Esophagus (tissue), 2 donors: ENCODE data around the gene ABHD5. TPM values are rescaled to one million over a fixed set of nuclear protein-coding genes. Genes with fewer than 3 reads are reported as not detected.

Source experiments
- H3K27ac ChIP-seq, 2 donors: one replicate each; pipeline ENCODE4 v1.5.1; 2013; ENCODE audit warnings: low read depth in 2 of 2, mild to moderate bottlenecking in 2 of 2, inconsistent platforms in 1 of 2, low read length in 1 of 2, moderate library complexity in 1 of 2
- H3K27me3 ChIP-seq, 2 donors: one replicate each; pipeline ENCODE4 v1.6.1; 2013; ENCODE audit warnings: low read length in 2 of 2, control low read depth in 1 of 2, mild to moderate bottlenecking in 1 of 2; ENCODE audit not compliant: insufficient read depth in 2 of 2, control insufficient read depth in 1 of 2
- H3K36me3 ChIP-seq, 2 donors: one replicate each; pipeline ENCODE4 v1.6.1; 2013; ENCODE audit warnings: low read length in 1 of 2; ENCODE audit not compliant: control insufficient read depth in 2 of 2, insufficient read depth in 2 of 2
- H3K4me1 ChIP-seq, 2 donors: one replicate each; pipeline ENCODE4 v1.6.1; 2013; ENCODE audit warnings: low read length in 1 of 2; ENCODE audit not compliant: control insufficient read depth in 2 of 2, insufficient read depth in 2 of 2
- H3K4me3 ChIP-seq, 2 donors: one replicate each; pipeline ENCODE4 v1.5.1; 2013; ENCODE audit warnings: low read length in 2 of 2, mild to moderate bottlenecking in 2 of 2, low read depth in 1 of 2, moderate library complexity in 1 of 2
- H3K9me3 ChIP-seq, 2 donors: one replicate each; pipeline ENCODE4 v1.6.1; 2013; ENCODE audit warnings: mild to moderate bottlenecking in 2 of 2, low read depth in 1 of 2, low read length in 1 of 2, moderate library complexity in 1 of 2; ENCODE audit not compliant: control insufficient read depth in 2 of 2, insufficient read depth in 1 of 2
- WGBS, 2 donors: extraction: QIAGEN DNeasy Blood & Tissue Kit; methylation state at CpG; one replicate each; pipeline ENCODE4 v1.1.7; 2013; 5-methylcytosine and 5-hydroxymethylcytosine counted together
- polyA plus RNA-seq, 2 donors: library from polyadenylated mRNA; stranded (reverse); fragments of 200-250 nt; gene quantifications; one replicate each; pipeline ENCODE4 v1.2.3, GENCODE V29; 2013
- donor health status: healthy with polysubstance abuse.
- donor health status: Bipolar disorder and iron deficiency.

The ABHD5 gene
- polyA plus RNA-seq, 2 donors = 32.1 to 40.0 TPM

- Histone ChIP-seq H3K36me3 (no peaks in the 10 kb centered on the region), H3K4me3 (no peak overlapping the region), H3K27me3 (no peaks in the 10 kb centered on the region), H3K9me3 (peaks cover 0 to 5% of the 10 kb centered on the region in 2 donors), H3K27ac (no peak overlapping the region), H3K4me1 (no peaks in the 10 kb centered on the region)
- 70 to 76% methylated on average over 2 of the region's 2 CpGs for WGBS, 2 donors
Observed at GRCh38 chr3:43782541-43782940, 91.8 kb downstream of the ABHD5 start.

Other genes with a start within 250 kb of the ABHD5 start
- 10 to 100 TPM; 17.7 to 19.8 TPM for gene ANO10, start 68.9 kb upstream of the ABHD5 start, polyA plus RNA-seq